HepG2 (cell line): ENCODE results near the gene ZNF189. TPM values are rescaled to one million over a fixed set of nuclear protein-coding genes. Genes with fewer than 3 reads are reported as not detected.

Experiments
- ARNT2 ChIP-seq: sonication (generic); formaldehyde crosslinking; IDR thresholded peaks from 2 replicates; pipeline ENCODE4 v1.8.0; 2022; ENCODE audit warnings: mild to moderate bottlenecking, low read depth, missing genetic modification reagents, moderate library complexity
- CBX5 ChIP-seq: sonication (generic); formaldehyde crosslinking; IDR thresholded peaks from 2 replicates; pipeline ENCODE4 v1.4.0; 2020; ENCODE audit warnings: missing genetic modification reagents, borderline replicate concordance
- HMGA1 ChIP-seq: sonication (generic); formaldehyde crosslinking; conservative IDR thresholded peaks from 2 replicates; pipeline ENCODE4 v1.4.0; 2020; ENCODE audit warnings: missing genetic modification reagents
- KAT8 ChIP-seq: IDR thresholded peaks from 2 replicates; pipeline ENCODE4 v1.6.1; 2016; ENCODE audit warnings: missing genetic modification reagents, missing compliant biosample characterization
- KDM4B ChIP-seq: sonication (generic); formaldehyde crosslinking; IDR thresholded peaks from 2 replicates; pipeline ENCODE4 v1.4.0; 2020; ENCODE audit warnings: missing genetic modification reagents
- NCOA1 ChIP-seq: sonication (generic); formaldehyde crosslinking; IDR thresholded peaks from 2 replicates; pipeline ENCODE4 v1.9.0; 2021; ENCODE audit warnings: missing genetic modification reagents
- SPEN ChIP-seq: sonication (generic); formaldehyde crosslinking; IDR thresholded peaks from 2 replicates; pipeline ENCODE4 v1.5.1; 2020; ENCODE audit warnings: low read depth, mild to moderate bottlenecking, missing genetic modification reagents
- SRF ChIP-seq: IDR thresholded peaks from 2 replicates; pipeline ENCODE4 v1.6.1; 2011; ENCODE audit warnings: mild to moderate bottlenecking, low read depth, low read length, moderate library complexity
- ZNF264 ChIP-seq: sonication (generic); formaldehyde crosslinking; IDR thresholded peaks from 2 replicates; pipeline ENCODE4 v1.4.0; 2020; ENCODE audit warnings: missing genetic modification reagents
- polyA plus RNA-seq, 8 experiments: library from polyadenylated mRNA; depleted of rRNA in 3 of 8; stranded (reverse) in 7 of 8; unstranded in 1 of 8; fragments of >200 nt; fragmentation: Illumina TruSeq in 4 of 8; extraction: Trizol in 4 of 8; gene quantifications; 2 replicates each; pipeline versions ENCODE4 v1.2.1 to v1.2.3, GENCODE V29; 2011 to 2016; ENCODE audit warnings: low read depth in 4 of 8, missing spikeins in 1 of 8, mixed read lengths in 1 of 8; ENCODE audit not compliant: insufficient read depth in 1 of 8
- total RNA-seq, 5 experiments: library from RNA; depleted of rRNA; stranded (reverse); fragments of >200 nt; fragmentation: Illumina TruSeq; extraction: Trizol; gene quantifications; 2 replicates each; pipeline ENCODE4 v1.2.3, GENCODE V29; 2016; ENCODE audit warnings: low read depth in 1 of 5
- TF ChIP-seq, protein P1 (sequence below): sonication (generic); formaldehyde crosslinking; IDR thresholded peaks from 2 replicates; pipeline ENCODE4 v1.4.0; 2020; ENCODE audit warnings: mild to moderate bottlenecking, missing genetic modification reagents, borderline replicate concordance
- TF ChIP-seq, protein P2 (sequence below): IDR thresholded peaks from 2 replicates; pipeline ENCODE4 v1.6.1; 2016; ENCODE audit warnings: missing genetic modification reagents, missing compliant biosample characterization
- TF ChIP-seq, protein P3 (sequence below): sonication (generic); formaldehyde crosslinking; IDR thresholded peaks from 2 replicates; pipeline ENCODE4 v1.5.1; 2020; ENCODE audit warnings: mild to moderate bottlenecking, moderate library complexity, missing genetic modification reagents
- TF ChIP-seq, protein P4 (sequence below), 2 experiments: sonication (generic) in 1 of 2; formaldehyde crosslinking in 1 of 2; IDR thresholded peaks; 2 replicates each; pipeline versions ENCODE4 v1.4.0 to v1.6.1; 2016 to 2020; ENCODE audit warnings: borderline replicate concordance in 1 of 2, low read depth in 1 of 2, mild to moderate bottlenecking in 1 of 2, missing genetic modification reagents in 1 of 2
- TF ChIP-seq, protein P5 (sequence below): sonication (generic); formaldehyde crosslinking; IDR thresholded peaks from 2 replicates; pipeline ENCODE4 v1.5.0; 2020; ENCODE audit warnings: mild to moderate bottlenecking, missing genetic modification reagents, borderline replicate concordance
- TF ChIP-seq, protein P6 (sequence below): sonication (generic); formaldehyde crosslinking; IDR thresholded peaks from 2 replicates; pipeline ENCODE4 v1.4.0; 2020; ENCODE audit warnings: mild to moderate bottlenecking, low read depth, missing genetic modification reagents

The ZNF189 gene
- total and polyA plus RNA-seq, 2 of the 13 experiments (the other 11 are each of a cell fraction or from before 2014, with no cell fraction given): 8.4 to 50.0 TPM

DNA sequence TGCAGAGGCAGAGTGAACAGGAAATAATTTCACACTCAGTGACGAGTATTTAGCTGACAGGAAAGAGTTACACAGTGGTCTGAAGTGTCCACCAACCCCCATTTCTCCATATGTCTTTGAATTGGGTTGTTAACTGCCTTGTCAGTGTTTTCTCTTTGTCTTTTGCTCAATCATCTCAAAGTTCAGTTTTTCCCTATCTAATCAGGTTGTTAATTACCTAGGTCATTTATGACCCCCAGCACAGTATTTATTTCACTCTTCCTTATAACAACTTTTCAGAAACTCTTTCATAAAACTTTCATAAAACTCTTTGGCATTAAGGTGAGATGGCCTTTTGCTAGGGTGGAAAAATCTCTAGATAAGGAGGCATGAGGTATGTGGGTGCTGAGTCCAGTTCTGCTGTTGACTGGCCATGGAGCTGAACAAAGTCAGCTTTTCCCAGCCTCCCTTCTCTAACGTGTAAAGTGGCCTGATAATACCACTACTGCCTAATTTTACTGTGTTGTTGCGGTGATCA, 42.1 kb downstream of the ZNF189 start (continued):
- TF ChIP-seq ARNT2 (CRISPR knock-in tag) (no peak), CBX5 (CRISPR knock-in tag) (no peak), HMGA1 (CRISPR knock-in tag) (no peak), ZNF264 (0 out of 2 replicates have a peak, but pooled peaks have one; percentile 41), SRF (no peak), NCOA1 (no peak), KAT8 (no peak), KDM4B (CRISPR knock-in tag) (no peak), SPEN (CRISPR knock-in tag) (no peak)
- TF ChIP-seq, protein P1, sequence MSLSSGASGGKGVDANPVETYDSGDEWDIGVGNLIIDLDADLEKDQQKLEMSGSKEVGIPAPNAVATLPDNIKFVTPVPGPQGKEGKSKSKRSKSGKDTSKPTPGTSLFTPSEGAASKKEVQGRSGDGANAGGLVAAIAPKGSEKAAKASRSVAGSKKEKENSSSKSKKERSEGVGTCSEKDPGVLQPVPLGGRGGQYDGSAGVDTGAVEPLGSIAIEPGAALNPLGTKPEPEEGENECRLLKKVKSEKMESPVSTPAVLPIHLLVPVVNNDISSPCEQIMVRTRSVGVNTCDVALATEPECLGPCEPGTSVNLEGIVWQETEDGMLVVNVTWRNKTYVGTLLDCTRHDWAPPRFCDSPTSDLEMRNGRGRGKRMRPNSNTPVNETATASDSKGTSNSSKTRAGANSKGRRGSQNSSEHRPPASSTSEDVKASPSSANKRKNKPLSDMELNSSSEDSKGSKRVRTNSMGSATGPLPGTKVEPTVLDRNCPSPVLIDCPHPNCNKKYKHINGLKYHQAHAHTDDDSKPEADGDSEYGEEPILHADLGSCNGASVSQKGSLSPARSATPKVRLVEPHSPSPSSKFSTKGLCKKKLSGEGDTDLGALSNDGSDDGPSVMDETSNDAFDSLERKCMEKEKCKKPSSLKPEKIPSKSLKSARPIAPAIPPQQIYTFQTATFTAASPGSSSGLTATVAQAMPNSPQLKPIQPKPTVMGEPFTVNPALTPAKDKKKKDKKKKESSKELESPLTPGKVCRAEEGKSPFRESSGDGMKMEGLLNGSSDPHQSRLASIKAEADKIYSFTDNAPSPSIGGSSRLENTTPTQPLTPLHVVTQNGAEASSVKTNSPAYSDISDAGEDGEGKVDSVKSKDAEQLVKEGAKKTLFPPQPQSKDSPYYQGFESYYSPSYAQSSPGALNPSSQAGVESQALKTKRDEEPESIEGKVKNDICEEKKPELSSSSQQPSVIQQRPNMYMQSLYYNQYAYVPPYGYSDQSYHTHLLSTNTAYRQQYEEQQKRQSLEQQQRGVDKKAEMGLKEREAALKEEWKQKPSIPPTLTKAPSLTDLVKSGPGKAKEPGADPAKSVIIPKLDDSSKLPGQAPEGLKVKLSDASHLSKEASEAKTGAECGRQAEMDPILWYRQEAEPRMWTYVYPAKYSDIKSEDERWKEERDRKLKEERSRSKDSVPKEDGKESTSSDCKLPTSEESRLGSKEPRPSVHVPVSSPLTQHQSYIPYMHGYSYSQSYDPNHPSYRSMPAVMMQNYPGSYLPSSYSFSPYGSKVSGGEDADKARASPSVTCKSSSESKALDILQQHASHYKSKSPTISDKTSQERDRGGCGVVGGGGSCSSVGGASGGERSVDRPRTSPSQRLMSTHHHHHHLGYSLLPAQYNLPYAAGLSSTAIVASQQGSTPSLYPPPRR: no peak; the same call in 1 of the 2 replicates
- TF ChIP-seq, protein P2, sequence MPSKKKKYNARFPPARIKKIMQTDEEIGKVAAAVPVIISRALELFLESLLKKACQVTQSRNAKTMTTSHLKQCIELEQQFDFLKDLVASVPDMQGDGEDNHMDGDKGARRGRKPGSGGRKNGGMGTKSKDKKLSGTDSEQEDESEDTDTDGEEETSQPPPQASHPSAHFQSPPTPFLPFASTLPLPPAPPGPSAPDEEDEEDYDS (CRISPR knock-in tag): no peak
- TF ChIP-seq, protein P3, sequence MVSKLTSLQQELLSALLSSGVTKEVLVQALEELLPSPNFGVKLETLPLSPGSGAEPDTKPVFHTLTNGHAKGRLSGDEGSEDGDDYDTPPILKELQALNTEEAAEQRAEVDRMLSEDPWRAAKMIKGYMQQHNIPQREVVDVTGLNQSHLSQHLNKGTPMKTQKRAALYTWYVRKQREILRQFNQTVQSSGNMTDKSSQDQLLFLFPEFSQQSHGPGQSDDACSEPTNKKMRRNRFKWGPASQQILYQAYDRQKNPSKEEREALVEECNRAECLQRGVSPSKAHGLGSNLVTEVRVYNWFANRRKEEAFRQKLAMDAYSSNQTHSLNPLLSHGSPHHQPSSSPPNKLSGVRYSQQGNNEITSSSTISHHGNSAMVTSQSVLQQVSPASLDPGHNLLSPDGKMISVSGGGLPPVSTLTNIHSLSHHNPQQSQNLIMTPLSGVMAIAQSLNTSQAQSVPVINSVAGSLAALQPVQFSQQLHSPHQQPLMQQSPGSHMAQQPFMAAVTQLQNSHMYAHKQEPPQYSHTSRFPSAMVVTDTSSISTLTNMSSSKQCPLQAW (CRISPR knock-in tag): no peak
- TF ChIP-seq, protein P4, sequence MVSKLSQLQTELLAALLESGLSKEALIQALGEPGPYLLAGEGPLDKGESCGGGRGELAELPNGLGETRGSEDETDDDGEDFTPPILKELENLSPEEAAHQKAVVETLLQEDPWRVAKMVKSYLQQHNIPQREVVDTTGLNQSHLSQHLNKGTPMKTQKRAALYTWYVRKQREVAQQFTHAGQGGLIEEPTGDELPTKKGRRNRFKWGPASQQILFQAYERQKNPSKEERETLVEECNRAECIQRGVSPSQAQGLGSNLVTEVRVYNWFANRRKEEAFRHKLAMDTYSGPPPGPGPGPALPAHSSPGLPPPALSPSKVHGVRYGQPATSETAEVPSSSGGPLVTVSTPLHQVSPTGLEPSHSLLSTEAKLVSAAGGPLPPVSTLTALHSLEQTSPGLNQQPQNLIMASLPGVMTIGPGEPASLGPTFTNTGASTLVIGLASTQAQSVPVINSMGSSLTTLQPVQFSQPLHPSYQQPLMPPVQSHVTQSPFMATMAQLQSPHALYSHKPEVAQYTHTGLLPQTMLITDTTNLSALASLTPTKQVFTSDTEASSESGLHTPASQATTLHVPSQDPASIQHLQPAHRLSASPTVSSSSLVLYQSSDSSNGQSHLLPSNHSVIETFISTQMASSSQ (IDR thresholded peaks at IDR 0.05; ENCODE audit: low read depth): peak; percentile 67
- TF ChIP-seq, protein P4 (CRISPR knock-in tag; IDR thresholded peaks at IDR 0.05; ENCODE audit: borderline replicate concordance): no peak; the same call in 1 of the 2 replicates
- TF ChIP-seq, protein P5, sequence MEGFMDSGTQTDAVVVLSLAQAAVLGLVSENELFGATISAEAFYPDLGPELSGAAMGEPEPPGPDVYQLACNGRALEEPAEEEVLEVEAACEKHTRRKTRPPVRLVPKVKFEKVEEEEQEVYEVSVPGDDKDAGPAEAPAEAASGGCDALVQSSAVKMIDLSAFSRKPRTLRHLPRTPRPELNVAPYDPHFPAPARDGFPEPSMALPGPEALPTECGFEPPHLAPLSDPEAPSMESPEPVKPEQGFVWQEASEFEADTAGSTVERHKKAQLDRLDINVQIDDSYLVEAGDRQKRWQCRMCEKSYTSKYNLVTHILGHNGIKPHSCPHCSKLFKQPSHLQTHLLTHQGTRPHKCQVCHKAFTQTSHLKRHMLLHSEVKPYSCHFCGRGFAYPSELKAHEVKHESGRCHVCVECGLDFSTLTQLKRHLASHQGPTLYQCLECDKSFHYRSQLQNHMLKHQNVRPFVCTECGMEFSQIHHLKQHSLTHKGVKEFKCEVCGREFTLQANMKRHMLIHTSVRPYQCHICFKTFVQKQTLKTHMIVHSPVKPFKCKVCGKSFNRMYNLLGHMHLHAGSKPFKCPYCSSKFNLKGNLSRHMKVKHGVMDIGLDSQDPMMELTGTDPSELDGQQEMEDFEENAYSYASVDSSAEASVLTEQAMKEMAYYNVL (CRISPR knock-in tag): peak; percentile 72; the same call in 1 of the 2 replicates
- TF ChIP-seq, protein P6, sequence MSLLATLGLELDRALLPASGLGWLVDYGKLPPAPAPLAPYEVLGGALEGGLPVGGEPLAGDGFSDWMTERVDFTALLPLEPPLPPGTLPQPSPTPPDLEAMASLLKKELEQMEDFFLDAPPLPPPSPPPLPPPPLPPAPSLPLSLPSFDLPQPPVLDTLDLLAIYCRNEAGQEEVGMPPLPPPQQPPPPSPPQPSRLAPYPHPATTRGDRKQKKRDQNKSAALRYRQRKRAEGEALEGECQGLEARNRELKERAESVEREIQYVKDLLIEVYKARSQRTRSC (CRISPR knock-in tag): no peak
